GM12874 (cell line): Measurements from ENCODE around the gene TBC1D5.

Source experiments
- CTCF ChIP-seq: IDR thresholded peaks from 2 replicates; pipeline ENCODE4 v1.5.1; 2011; ENCODE audit warnings: low read depth, mild to moderate bottlenecking, control low read depth, low read length, moderate library complexity; ENCODE audit not compliant: insufficient read depth

Gene TBC1D5

GRCh38 chr3:17259685-17260084, 482.7 kb downstream of the TBC1D5 start:
- no peak for TF ChIP-seq CTCF

- peak; percentile 55 for TF ChIP-seq CTCF
These were observed 483.5 kb downstream of the TBC1D5 start for GRCh38 chr3:17258823-17259436.

GRCh38 chr3:17257269-17257668, 485.2 kb downstream of the TBC1D5 start:
- no peak for TF ChIP-seq CTCF

GRCh38 chr3:17243621-17244020, 498.8 kb downstream of the TBC1D5 start:
- no peak for TF ChIP-seq CTCF

GRCh38 chr3:17239417-17239816, 503.0 kb downstream of the TBC1D5 start:
- no peak for TF ChIP-seq CTCF

GRCh38 chr3:17238023-17238422, 504.4 kb downstream of the TBC1D5 start:
- no peak for TF ChIP-seq CTCF

- TF ChIP-seq CTCF, result no peak
These were observed 507.1 kb downstream of the TBC1D5 start for GRCh38 chr3:17235310-17235709.
